Sigmoid colon (tissue), 7 donors: ENCODE data around the gene MADD. TPM values are rescaled to one million over a fixed set of nuclear protein-coding genes. Genes with fewer than 3 reads are reported as not detected.

Source experiments
- DNase-seq: peaks from one replicate; pipeline ENCODE4 v3.0.0-alpha.2; 2019
- H3K27ac ChIP-seq, 4 donors: fragments of 200-600 bp; sonication (generic); one replicate each; pipeline ENCODE4 v1.5.1; 2016 to 2019; ENCODE audit warnings: mild to moderate bottlenecking in 1 of 4
- H3K27me3 ChIP-seq, 3 donors: fragments of 200-600 bp; sonication (generic); one replicate each; pipeline ENCODE4 v1.5.1; 2019; ENCODE audit warnings: mild to moderate bottlenecking in 1 of 3
- H3K36me3 ChIP-seq, 4 donors: fragments of 200-600 bp; sonication (generic); one replicate each; pipeline ENCODE4 v1.5.1; 2016 to 2019
- H3K4me1 ChIP-seq, 4 donors: fragments of 200-600 bp; sonication (generic); one replicate each; pipeline ENCODE4 v1.5.1; 2017 to 2019
- H3K4me3 ChIP-seq, 4 donors: fragments of 200-600 bp; sonication (generic); one replicate each; pipeline ENCODE4 v1.5.1; 2017 to 2019; ENCODE audit warnings: mild to moderate bottlenecking in 2 of 4, moderate library complexity in 1 of 4
- H3K9me3 ChIP-seq, 4 donors: fragments of 200-600 bp in 3 of 4; sonication (generic) in 3 of 4; one replicate each; pipeline versions ENCODE4 v1.5.1 to v1.6.1; 2013 to 2019
- EP300 ChIP-seq, 4 donors: sonication (generic); formaldehyde crosslinking; IDR thresholded peaks; one replicate each; pipeline ENCODE4 v1.6.1; 2017; ENCODE audit warnings: antibody characterized with exemption in 4 of 4
- POLR2A ChIP-seq, 2 donors: fragments of 450-650 bp; IDR thresholded peaks; one replicate each; pipeline ENCODE4 v1.6.1; 2016; ENCODE audit warnings: antibody characterized with exemption in 2 of 2, mild to moderate bottlenecking in 2 of 2, moderate library complexity in 2 of 2
- POLR2AphosphoS5 ChIP-seq, 4 donors: sonication (generic); formaldehyde crosslinking; IDR thresholded peaks; one replicate each; pipeline ENCODE4 v1.6.1; 2017; ENCODE audit warnings: antibody characterized with exemption in 4 of 4
- WGBS, 2 donors: extraction: QIAGEN DNeasy Blood & Tissue Kit; methylation state at CpG; one replicate each; pipeline ENCODE4 v1.1.7; 2013; 5-methylcytosine and 5-hydroxymethylcytosine counted together
- intact Hi-C: fragments of 100-400 bp; cut with DNase I; formaldehyde crosslinking; loops from one replicate; pipeline ENCODE4 v1.15.1; 2023
- polyA plus RNA-seq, 3 donors: library from polyadenylated mRNA; stranded (reverse); fragments of 200-250 nt; gene quantifications; one replicate each; pipeline ENCODE4 v1.2.3, GENCODE V29; 2013
- total RNA-seq, 4 donors: library from RNA; depleted of rRNA; stranded (reverse); fragments of >200 nt; gene quantifications; one replicate each; pipeline ENCODE4 v1.1.0, GENCODE V29; 2016
- TF ChIP-seq, protein P1 (sequence below), 4 experiments: fragments of 450-650 bp in 3 of 4; fragments of 200-600 bp in 1 of 4; IDR thresholded peaks; one replicate each; pipeline ENCODE4 v1.5.1; 2016 to 2019; ENCODE audit warnings: antibody characterized with exemption in 4 of 4, mild to moderate bottlenecking in 3 of 4, moderate library complexity in 2 of 4
- donor health status: healthy with polysubstance abuse.
- donor health status: Bipolar disorder and iron deficiency.
- donor health status: healthy.

Gene MADD
- total and polyA plus RNA-seq, 7 donors, result 18.6 to 55.7 (median 32.5) TPM

DNA sequence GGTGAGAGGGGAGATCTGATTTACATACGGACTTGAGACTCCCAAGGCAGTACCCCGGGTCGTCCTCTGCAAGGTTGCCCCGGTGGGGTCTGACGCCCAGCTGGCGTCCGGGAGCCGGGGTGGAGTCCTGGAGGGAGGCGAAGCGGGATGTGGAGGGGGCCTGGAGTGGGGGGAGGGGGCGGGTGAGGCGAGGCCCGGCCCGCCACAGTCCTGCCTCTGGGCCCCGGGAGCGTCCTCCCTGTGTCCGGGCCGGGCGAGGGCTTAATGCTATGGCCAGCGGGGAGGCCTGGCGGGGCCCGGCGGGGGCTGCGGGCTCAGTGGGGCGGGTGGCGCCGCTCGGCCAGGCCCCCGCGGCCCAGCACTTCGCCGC lies 85.0 kb downstream of the MADD start:
- H3K4me3 ChIP-seq, result peak overlapping the region; percentile 38 to 64 (median 58)
- H3K36me3 ChIP-seq, result no peaks in the 10 kb centered on the region
- WGBS, 2 donors, result 11 to 59% methylated on average over 32 of the region's 32 CpGs
- peaks cover 0 to 14% (median 12%) of the 10 kb centered on the region in 4 donors for H3K4me1 ChIP-seq
- peak overlapping the region; percentile 73 to 82 (median 80) for H3K27ac ChIP-seq
- H3K27me3 ChIP-seq, result no peaks in the 10 kb centered on the region
- DNase-seq, result no peak
- intact Hi-C loops, result loop anchor here (2.0 to 10.0 kb wide), 4 partner anchors 88 to 470 kb away; partner anchors contain the start of gene NR1H3
- H3K9me3 ChIP-seq, result no peaks in the 10 kb centered on the region
- TF ChIP-seq POLR2A (IDR thresholded peaks at IDR 0.05) (no peak), EP300 (IDR thresholded peaks at IDR 0.05) (no peak), POLR2AphosphoS5 (IDR thresholded peaks at IDR 0.05) (no peak)
- TF ChIP-seq, protein P1, sequence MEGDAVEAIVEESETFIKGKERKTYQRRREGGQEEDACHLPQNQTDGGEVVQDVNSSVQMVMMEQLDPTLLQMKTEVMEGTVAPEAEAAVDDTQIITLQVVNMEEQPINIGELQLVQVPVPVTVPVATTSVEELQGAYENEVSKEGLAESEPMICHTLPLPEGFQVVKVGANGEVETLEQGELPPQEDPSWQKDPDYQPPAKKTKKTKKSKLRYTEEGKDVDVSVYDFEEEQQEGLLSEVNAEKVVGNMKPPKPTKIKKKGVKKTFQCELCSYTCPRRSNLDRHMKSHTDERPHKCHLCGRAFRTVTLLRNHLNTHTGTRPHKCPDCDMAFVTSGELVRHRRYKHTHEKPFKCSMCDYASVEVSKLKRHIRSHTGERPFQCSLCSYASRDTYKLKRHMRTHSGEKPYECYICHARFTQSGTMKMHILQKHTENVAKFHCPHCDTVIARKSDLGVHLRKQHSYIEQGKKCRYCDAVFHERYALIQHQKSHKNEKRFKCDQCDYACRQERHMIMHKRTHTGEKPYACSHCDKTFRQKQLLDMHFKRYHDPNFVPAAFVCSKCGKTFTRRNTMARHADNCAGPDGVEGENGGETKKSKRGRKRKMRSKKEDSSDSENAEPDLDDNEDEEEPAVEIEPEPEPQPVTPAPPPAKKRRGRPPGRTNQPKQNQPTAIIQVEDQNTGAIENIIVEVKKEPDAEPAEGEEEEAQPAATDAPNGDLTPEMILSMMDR (IDR thresholded peaks at IDR 0.05), result no peak

- Histone ChIP-seq H3K27me3 (no peaks in the 10 kb centered on the region), H3K36me3 (no peaks in the 10 kb centered on the region), H3K9me3 (no peaks in the 10 kb centered on the region), H3K4me3 (peak overlapping the region; percentile 38 to 64 (median 58)), H3K27ac (peak overlapping the region; percentile 73 to 82 (median 80)), H3K4me1 (peaks cover 0 to 14% (median 12%) of the 10 kb centered on the region in 4 donors)
- WGBS, 2 donors, result 20 to 64% methylated on average over 47 of the region's 47 CpGs
- intact Hi-C loops, result loop anchor here (2.0 to 10.0 kb wide), 3 partner anchors 88 to 471 kb away; no protein-coding TSS in a partner anchor
- TF ChIP-seq POLR2A (IDR thresholded peaks at IDR 0.05) (no peak), EP300 (IDR thresholded peaks at IDR 0.05) (no peak), POLR2AphosphoS5 (IDR thresholded peaks at IDR 0.05) (peak; percentile 27 to 49 (median 28))
- TF ChIP-seq, protein P1 (IDR thresholded peaks at IDR 0.05), result peak; percentile 94 to 99 (median 96)
- DNase-seq, result peak; percentile 97
Measured at GRCh38 chr11:47355283-47356128, 85.6 kb downstream of the MADD start.

DNA sequence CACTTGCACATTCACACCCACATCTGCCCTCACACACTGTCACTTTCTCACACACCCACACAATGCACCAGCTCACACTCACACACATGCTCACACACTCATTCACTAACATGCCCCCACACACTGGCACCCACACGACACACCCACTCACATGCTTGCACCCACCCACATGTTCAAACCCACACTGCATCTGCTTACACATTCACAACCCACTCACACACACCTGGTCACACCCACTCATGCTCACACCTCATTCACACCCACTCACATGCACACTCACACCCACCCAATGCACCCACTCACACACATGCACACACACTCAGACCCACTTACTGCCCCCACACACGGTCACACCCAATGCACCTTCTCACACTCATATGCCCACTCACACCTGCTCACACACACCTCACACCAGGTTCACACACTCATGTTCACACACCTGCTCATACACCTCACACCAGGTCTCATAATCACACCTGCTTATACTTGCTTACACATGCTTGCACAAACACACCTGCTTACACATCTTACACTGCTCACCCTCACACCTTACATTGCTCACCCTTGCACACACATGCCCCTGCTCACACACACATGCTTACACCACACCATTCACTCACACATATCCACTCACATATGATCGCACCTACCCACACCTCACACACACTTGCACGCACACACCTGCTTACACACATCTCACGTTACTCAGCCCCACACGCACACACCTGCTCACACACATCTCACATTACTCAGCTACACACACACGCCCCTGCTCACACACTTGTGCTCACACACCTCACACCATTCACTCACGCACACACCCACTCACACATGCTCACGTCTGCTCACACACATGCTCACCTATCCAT lies 86.4 kb downstream of the MADD start:
- H3K36me3 ChIP-seq, result no peaks in the 10 kb centered on the region
- no peaks in the 10 kb centered on the region for H3K27me3 ChIP-seq
- H3K27ac ChIP-seq, result no peak overlapping the region
- TF ChIP-seq POLR2A (IDR thresholded peaks at IDR 0.05), result no peak
- TF ChIP-seq, protein P1 (IDR thresholded peaks at IDR 0.05), result no peak
- no peak for TF ChIP-seq POLR2AphosphoS5 (IDR thresholded peaks at IDR 0.05)
- no peak for TF ChIP-seq EP300 (IDR thresholded peaks at IDR 0.05)
- peaks cover 0 to 14% (median 12%) of the 10 kb centered on the region in 4 donors for H3K4me1 ChIP-seq
- H3K9me3 ChIP-seq, result no peaks in the 10 kb centered on the region
- no peak for DNase-seq
- intact Hi-C loops, result loop anchor here (5.0 to 10.0 kb wide), 2 partner anchors 89 to 472 kb away; no protein-coding TSS in a partner anchor
- H3K4me3 ChIP-seq, result no peak overlapping the region
- 90 to 96% methylated on average over 9 of the region's 9 CpGs for WGBS, 2 donors

DNA sequence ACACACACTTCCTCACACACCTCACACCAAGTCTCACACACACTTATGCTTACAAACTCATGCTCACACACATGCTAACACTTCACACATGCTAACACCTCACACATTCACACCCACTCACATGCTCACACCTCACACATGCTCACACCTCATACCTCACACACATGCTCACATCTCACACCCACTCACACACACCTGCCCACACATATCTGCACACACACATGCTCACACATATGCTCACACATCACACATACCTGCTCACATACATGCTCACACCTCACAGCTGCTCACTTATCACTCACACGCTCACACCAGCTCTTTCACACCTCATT lies 87.0 kb downstream of the MADD start:
- no peak overlapping the region for H3K27ac ChIP-seq
- H3K9me3 ChIP-seq, result no peaks in the 10 kb centered on the region
- no peaks in the 10 kb centered on the region for H3K36me3 ChIP-seq
- H3K27me3 ChIP-seq, result no peaks in the 10 kb centered on the region
- 94 to 96% methylated on average over 1 of the region's 1 CpG for WGBS, 2 donors
- no peak for DNase-seq
- no peak overlapping the region for H3K4me3 ChIP-seq
- TF ChIP-seq POLR2AphosphoS5 (IDR thresholded peaks at IDR 0.05), result no peak
- TF ChIP-seq, protein P1 (IDR thresholded peaks at IDR 0.05), result no peak
- peaks cover 0 to 14% (median 12%) of the 10 kb centered on the region in 4 donors for H3K4me1 ChIP-seq
- intact Hi-C loops, result loop anchor here (5.0 to 10.0 kb wide), 2 partner anchors 90 to 472 kb away; no protein-coding TSS in a partner anchor
